Left kidney (tissue), 2 donors: ENCODE results near the gene RALGPS2. TPM values are rescaled to one million over a fixed set of nuclear protein-coding genes. Genes with fewer than 3 reads are reported as not detected.

Experiments used
- DNase-seq: peaks from one replicate; pipeline ENCODE4 v3.0.0-alpha.2; 2013
- polyA plus RNA-seq: library from polyadenylated mRNA; unstranded; fragments of 120-200 nt; gene quantifications from one replicate; pipeline ENCODE4 v1.2.1, GENCODE V29; 2013; ENCODE audit not compliant: insufficient read length

Gene RALGPS2
- polyA plus RNA-seq, 1 donor = 42.2 TPM

DNA sequence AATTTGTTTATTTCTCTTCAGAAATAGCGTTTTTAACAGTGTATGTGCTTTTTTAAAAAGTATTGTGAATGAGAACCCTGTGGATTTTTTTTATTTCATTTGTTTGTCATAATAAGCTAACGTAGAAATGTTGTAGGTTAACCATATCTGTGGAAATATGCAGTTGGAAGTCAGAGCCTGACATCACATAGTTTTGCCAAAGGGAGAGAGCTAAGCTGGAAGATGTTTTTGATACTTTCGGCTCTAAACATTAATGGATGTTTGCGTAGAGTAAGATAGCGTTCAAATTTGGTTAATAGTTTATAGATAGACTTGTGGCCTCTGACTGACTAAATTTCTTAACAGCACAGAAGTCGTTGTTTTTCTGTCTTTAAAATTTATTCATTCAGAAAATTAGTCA lies 193.3 kb downstream of the RALGPS2 start:
- DNase-seq = no peak

GRCh38 chr1:178918955-178919354 lies 193.9 kb downstream of the RALGPS2 start:
- DNase-seq = no peak

DNA sequence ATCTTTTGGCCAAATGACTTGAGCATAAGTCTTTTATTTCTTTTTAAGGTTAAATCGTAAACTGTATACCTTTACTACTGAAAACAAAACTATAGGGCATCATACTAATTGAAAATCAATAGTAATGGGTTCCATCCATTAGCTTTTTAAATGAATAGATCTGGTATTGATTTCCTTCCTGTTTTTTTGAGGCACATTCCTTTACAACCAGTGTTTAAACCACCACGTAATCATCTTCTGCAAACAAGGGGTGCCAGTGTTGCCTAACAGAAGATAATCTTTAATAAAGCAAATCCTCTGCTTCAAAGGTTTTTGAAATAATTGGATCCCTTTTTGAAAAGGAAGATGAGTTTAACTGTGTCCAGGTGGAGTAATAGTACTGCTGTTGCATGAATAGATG lies 194.5 kb downstream of the RALGPS2 start:
- no peak for DNase-seq

DNA sequence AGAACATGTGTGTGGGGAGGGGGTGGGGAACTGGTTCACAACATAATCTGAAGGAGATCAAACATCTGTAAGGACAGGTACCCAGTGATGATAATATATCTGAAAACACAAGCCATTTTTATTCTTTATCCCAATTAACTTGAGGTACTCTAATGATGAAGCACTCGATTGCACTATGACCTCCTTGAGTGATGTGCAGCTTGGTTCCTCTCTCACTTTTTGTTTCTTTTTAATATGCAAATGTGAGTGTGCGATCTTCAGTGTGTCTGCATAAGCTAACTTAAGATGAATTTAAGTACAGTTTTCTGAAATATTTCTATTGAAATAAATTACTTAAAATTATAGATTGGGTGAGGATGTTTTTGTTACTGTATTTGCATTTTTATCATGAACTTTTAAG lies 196.5 kb downstream of the RALGPS2 start:
- DNase-seq = no peak

- no peak for DNase-seq
These were observed 198.5 kb downstream of the RALGPS2 start for GRCh38 chr1:178923512-178923911.

- no peak for DNase-seq
These were observed 201.0 kb downstream of the RALGPS2 start for GRCh38 chr1:178926046-178926445.

DNA sequence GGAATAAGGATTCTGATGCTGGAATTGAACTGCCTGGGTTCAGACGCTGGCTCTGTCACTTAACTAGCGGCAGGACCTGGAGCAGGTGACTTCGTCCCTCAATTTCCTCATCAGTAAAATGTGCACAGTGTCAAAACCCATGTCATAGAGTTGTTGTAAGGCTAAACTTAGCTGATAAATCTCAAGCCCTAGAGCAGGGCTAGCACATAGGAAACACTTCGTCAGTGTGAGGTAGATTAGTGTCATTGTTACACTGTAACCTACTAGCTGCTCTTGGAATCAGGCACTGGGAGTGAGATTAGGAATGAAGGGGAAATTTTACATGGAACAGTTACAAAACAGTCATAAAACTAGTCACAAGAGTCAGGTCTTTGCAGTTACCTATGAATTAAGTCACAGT lies 202.0 kb downstream of the RALGPS2 start:
- no peak for DNase-seq

- DNase-seq = no peak
These were observed 203.0 kb downstream of the RALGPS2 start for GRCh38 chr1:178928041-178928440.

DNA sequence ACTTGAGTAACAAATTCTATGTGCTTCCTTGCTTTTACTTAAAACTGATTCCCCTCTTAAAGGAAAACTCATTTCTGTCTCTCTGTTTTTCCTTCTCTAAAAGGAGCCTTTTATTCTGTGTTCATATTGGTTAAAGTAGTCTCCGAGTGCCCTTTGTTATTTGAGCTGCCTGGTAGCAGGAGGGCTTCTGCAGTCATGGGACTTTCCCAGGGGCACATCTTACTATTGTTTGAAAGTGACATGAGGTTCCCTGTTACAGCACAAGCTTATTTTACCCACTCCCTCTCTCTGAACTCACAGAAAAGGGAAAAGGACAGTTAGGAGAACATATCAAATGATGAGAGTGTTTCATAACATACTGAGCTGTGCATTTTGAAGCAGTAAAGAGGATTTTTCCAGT lies 203.9 kb downstream of the RALGPS2 start:
- no peak for DNase-seq

GRCh38 chr1:178931858-178932551 lies 207.0 kb downstream of the RALGPS2 start:
- DNase-seq = no peak

GRCh38 chr1:178932552-178932906 lies 207.5 kb downstream of the RALGPS2 start:
- no peak for DNase-seq

GRCh38 chr1:178933105-178933561 lies 208.1 kb downstream of the RALGPS2 start:
- DNase-seq = no peak

DNA sequence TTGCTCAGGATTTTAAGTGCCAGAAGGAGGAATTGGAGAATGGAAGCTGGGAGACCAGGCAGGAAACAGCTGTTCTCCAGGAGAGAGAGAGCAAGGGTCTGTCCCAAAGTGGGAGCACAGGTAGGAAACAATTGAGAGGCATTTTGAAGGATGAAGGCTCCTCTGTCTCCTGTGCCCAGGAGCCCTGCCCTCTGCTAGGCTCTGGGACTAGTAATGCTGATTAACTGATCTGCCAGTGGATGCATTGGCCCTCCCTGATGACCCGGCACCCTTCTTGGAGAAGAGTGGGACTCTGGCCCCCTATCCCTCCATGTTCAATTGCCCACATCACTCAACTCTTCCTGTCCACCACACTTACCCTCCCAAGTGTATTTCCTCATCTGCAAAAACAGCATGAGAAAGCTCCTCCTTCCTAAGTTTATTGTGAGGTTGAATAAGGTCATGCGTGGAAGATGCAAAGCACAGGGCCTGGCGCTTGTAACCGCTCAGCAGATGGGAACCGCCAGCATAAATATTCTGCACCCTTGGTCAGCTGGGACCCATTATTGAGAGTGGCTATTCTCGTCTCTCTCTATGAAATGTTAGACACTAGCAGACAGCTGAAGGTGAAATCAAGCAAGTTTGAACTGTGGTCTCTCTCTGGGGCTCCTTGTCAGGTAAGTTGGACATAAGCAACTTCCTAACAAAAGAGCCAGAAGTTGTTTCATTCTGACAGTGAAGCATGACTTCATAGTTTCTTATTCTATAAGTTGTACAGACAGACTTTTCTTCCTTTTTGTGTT lies 208.9 kb downstream of the RALGPS2 start:
- DNase-seq = no peak

DNA sequence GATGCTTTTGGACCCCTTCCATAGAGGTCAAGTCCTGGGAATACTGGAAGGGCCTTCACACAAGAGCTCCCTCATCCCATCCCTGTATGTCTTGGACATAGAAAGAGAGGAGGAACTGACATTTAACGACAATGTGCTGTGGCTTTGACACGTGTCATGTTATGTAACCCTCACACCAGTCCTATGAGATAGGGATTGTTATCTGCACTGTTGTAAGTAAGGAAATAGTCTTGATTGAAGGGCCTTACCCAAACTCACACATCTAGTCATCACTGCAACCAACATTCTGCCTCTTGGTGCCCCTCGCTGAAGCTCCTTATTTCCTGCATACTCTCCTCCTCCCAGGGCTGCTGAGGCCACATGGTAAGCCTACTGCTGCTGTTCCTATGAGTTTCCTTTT lies 209.5 kb downstream of the RALGPS2 start:
- DNase-seq = no peak

- DNase-seq = no peak
These were observed 210.6 kb downstream of the RALGPS2 start for GRCh38 chr1:178935610-178936009.

DNA sequence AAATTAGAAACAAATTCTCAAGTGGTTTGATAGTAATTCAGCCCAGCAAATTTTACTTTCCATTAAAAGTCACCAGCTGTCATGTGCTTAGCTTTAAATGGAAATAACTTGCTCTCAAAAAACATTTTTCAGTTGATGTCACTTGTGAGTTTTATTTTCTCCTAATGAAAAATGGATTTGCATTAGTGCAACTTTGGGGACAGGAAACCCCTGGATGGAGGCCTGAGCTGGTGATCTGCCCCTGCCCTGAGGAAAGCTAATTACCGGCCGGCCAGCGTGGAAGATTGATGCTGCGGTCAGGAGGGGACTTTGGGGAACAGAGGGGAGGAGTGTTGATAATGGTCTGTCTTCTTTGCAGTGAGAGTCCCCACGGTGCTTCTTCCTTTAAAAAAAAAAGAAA lies 212.7 kb downstream of the RALGPS2 start:
- no peak for DNase-seq

GRCh38 chr1:178938101-178938958 lies 213.3 kb downstream of the RALGPS2 start:
- DNase-seq = no peak

GRCh38 chr1:178938959-178939317 lies 213.9 kb downstream of the RALGPS2 start:
- DNase-seq = no peak

DNA sequence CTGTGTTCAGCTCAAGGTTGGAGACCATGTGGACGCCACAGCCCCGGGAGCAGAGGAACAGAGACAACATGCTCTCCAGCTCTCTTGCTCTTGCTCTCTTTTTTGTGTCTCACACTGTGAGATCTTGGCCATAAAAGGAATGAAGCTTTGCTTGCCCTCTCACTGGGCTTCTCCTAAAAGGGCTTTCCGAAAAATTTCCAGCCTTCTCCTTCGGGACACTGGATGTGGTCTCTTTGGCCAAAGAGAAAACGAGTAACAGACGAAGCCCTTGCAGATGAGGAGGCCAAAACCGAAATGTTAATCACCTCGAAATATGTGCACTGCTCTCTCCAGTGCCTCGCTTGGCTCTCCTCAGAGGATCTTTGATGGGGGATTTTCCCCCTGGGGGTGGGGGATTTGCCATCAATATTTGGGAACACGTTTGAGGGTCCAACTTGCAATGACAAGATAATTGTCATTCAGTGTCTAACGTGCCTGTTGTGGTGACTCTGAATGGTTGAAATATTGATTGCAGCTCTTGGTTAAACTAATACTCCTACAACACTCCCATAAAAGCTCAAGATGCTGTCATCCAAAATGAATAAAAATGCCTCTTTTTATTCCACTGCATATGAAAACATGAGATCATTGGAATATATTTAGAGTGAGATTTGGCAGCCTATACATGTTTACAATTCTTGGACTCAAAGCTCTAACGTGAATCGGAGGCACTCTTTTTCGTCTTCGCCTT lies 214.5 kb downstream of the RALGPS2 start:
- no peak for DNase-seq

GRCh38 chr1:178940068-178940765 lies 215.2 kb downstream of the RALGPS2 start:
- DNase-seq = no peak

- no peak for DNase-seq
These were observed 216.2 kb downstream of the RALGPS2 start for GRCh38 chr1:178941261-178941689.
